ENCODE results near the gene USP16. TPM values are rescaled to one million over a fixed set of nuclear protein-coding genes. Genes with fewer than 3 reads are reported as not detected.

The USP16 gene
- total and polyA plus RNA-seq, 2 of the 13 experiments (the other 11 are each of a cell fraction or from before 2014, with no cell fraction given), result 16.5 to 46.9 TPM

DNA sequence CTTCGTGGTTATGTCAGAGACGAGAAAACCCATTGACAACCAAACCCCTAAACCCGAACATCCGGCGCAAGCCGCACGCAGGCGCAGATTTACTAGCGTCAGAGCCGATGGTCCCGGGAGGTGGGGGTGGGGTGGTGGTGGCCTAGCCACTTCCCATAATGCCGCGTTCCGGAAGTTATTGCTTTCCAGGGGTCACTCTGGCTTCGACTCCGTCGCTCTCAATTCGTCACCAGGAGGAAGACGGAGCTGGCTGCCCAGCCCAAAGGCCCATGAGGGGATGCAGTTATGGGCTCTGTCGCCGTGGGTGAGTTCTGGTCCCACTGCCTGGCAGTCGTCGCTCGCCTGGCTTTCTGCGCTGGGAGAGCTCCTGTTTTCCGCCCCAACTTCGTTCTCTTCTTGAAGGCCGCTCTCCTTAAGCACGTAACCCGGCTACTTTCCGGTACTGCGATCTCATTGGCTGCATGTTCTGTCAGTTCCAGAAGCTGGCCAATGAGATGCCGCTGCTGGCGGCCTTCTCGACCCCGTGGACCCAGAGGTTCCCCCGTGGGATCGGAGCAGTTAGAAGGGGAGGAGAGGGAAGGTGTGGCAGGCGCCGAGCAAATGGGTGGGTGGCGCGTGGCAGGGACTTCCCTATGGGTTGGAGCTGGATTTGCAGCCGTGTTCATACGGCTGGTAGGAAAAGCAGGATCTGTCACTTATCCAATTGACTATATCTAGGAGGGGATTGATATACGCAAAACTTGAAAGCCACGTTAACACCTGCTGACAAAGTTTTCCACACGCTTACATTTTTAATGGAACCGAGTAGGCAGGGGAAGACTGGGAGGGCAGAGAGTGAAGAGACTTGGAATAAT is at the start of gene USP16 (continued):
- TF ChIP-seq PRDM4 (CRISPR knock-in tag; IDR thresholded peaks at IDR 0.05; ENCODE audit: borderline replicate concordance), result no peak
- TF ChIP-seq, protein P1, sequence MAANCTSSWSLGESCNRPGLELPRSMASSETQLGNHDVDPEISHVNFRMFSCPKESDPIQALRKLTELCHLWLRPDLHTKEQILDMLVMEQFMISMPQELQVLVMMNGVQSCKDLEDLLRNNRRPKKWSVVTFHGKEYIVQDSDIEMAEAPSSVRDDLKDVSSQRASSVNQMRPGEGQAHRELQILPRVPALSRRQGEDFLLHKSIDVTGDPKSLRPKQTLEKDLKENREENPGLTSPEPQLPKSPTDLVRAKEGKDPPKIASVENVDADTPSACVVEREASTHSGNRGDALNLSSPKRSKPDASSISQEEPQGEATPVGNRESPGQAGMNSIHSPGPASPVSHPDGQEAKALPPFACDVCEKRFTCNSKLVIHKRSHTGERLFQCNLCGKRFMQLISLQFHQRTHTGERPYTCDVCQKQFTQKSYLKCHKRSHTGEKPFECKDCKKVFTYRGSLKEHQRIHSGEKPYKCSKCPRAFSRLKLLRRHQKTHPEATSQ (CRISPR knock-in tag; IDR thresholded peaks at IDR 0.05; ENCODE audit: borderline replicate concordance), result peak; percentile 73; the same call in 1 of the 2 replicates
- TF ChIP-seq KDM1A (CRISPR knock-in tag; IDR thresholded peaks at IDR 0.05), result no peak
- TF ChIP-seq, protein P2, sequence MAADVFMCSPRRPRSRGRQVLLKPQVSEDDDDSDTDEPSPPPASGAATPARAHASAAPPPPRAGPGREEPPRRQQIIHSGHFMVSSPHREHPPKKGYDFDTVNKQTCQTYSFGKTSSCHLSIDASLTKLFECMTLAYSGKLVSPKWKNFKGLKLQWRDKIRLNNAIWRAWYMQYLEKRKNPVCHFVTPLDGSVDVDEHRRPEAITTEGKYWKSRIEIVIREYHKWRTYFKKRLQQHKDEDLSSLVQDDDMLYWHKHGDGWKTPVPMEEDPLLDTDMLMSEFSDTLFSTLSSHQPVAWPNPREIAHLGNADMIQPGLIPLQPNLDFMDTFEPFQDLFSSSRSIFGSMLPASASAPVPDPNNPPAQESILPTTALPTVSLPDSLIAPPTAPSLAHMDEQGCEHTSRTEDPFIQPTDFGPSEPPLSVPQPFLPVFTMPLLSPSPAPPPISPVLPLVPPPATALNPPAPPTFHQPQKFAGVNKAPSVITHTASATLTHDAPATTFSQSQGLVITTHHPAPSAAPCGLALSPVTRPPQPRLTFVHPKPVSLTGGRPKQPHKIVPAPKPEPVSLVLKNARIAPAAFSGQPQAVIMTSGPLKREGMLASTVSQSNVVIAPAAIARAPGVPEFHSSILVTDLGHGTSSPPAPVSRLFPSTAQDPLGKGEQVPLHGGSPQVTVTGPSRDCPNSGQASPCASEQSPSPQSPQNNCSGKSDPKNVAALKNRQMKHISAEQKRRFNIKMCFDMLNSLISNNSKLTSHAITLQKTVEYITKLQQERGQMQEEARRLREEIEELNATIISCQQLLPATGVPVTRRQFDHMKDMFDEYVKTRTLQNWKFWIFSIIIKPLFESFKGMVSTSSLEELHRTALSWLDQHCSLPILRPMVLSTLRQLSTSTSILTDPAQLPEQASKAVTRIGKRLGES (CRISPR knock-in tag; IDR thresholded peaks at IDR 0.05; ENCODE audit: borderline replicate concordance), result no peak
- TF ChIP-seq FIP1L1 (IDR thresholded peaks at IDR 0.05; ENCODE audit: borderline replicate concordance, insufficient read depth, low read depth, low read length), result 0 out of 2 replicates have a peak, but pooled peaks have one; percentile 38
- TF ChIP-seq, protein P3, sequence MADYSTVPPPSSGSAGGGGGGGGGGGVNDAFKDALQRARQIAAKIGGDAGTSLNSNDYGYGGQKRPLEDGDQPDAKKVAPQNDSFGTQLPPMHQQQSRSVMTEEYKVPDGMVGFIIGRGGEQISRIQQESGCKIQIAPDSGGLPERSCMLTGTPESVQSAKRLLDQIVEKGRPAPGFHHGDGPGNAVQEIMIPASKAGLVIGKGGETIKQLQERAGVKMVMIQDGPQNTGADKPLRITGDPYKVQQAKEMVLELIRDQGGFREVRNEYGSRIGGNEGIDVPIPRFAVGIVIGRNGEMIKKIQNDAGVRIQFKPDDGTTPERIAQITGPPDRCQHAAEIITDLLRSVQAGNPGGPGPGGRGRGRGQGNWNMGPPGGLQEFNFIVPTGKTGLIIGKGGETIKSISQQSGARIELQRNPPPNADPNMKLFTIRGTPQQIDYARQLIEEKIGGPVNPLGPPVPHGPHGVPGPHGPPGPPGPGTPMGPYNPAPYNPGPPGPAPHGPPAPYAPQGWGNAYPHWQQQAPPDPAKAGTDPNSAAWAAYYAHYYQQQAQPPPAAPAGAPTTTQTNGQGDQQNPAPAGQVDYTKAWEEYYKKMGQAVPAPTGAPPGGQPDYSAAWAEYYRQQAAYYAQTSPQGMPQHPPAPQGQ (CRISPR knock-in tag; IDR thresholded peaks at IDR 0.05; ENCODE audit: borderline replicate concordance), result no peak
- 0 out of 2 replicates have a peak, but pooled peaks have one; percentile 59 for TF ChIP-seq ZNF343 (CRISPR knock-in tag; IDR thresholded peaks at IDR 0.05)
- no peak for TF ChIP-seq ZBED4 (CRISPR knock-in tag; IDR thresholded peaks at IDR 0.05; ENCODE audit: borderline replicate concordance)
- TF ChIP-seq AGO2 (optimal IDR thresholded peaks at IDR 0.05; ENCODE audit: low read depth, low read length), result peak; percentile 48
- TF ChIP-seq PAWR (CRISPR knock-in tag; IDR thresholded peaks at IDR 0.05; ENCODE audit: borderline replicate concordance), result no peak
- TF ChIP-seq SRSF4 (IDR thresholded peaks at IDR 0.05; ENCODE audit: low read depth, low read length, poor library complexity, severe bottlenecking), result no peak
- TF ChIP-seq TMF1 (CRISPR knock-in tag; IDR thresholded peaks at IDR 0.05; ENCODE audit: low read depth), result peak; percentile 59; the same call in 1 of the 2 replicates
- no peak for TF ChIP-seq ATRX (CRISPR knock-in tag; IDR thresholded peaks at IDR 0.05; ENCODE audit: borderline replicate concordance)
- no peak for TF ChIP-seq SRY (CRISPR knock-in tag; IDR thresholded peaks at IDR 0.05)

Measured in HepG2 (cell line).